Measurements from ENCODE around the gene FRMD3. TPM values are rescaled to one million over a fixed set of nuclear protein-coding genes. Genes with fewer than 3 reads are reported as not detected.
A peak's percentile ranks its signal among the peaks of the same experiment; 100 is the strongest.

Gene FRMD3
- total RNA-seq, 4 donors from 2014 or later = 1.8 to 13.3 (median 3.3) TPM

GRCh38 chr9:83472221-83472665, 66.0 kb downstream of the FRMD3 start:
- no peaks in the 10 kb centered on the region for H3K9me3 ChIP-seq
- peak overlapping the region in 1 of 2 donors; percentile 23 for H3K27ac ChIP-seq
- no peak overlapping the region for H3K4me3 ChIP-seq
- TF ChIP-seq POLR2A (IDR thresholded peaks at IDR 0.05) = no peak
- intact Hi-C loops (cut with DNase I; ENCODE audit: low total_unique reads) = no loop called here
- peak in 1 of 2 donors; percentile 20 for DNase-seq
- no peaks in the 10 kb centered on the region for H3K27me3 ChIP-seq
- no peaks in the 10 kb centered on the region for H3K4me1 ChIP-seq
- H3K36me3 ChIP-seq = no peaks in the 10 kb centered on the region

- DNase-seq = no peak
- H3K4me3 ChIP-seq = no peak overlapping the region
- TF ChIP-seq CTCF (IDR thresholded peaks at IDR 0.05) (no peak), POLR2A (IDR thresholded peaks at IDR 0.05) (no peak)
- H3K36me3 ChIP-seq = no peaks in the 10 kb centered on the region
- intact Hi-C loops (cut with DNase I; ENCODE audit: low total_unique reads) = no loop called here
- H3K27ac ChIP-seq = peak overlapping the region in 1 of 2 donors; percentile 23
- no peaks in the 10 kb centered on the region for H3K4me1 ChIP-seq
- no peaks in the 10 kb centered on the region for H3K9me3 ChIP-seq
- no peaks in the 10 kb centered on the region for H3K27me3 ChIP-seq
Observed at GRCh38 chr9:83471241-83471640, 67.0 kb downstream of the FRMD3 start.

GRCh38 chr9:83469722-83470121, 68.5 kb downstream of the FRMD3 start:
- DNase-seq = no peak
- H3K4me1 ChIP-seq = no peaks in the 10 kb centered on the region

GRCh38 chr9:83468821-83469220, 69.4 kb downstream of the FRMD3 start:
- DNase-seq = no peak
- intact Hi-C loops (cut with DNase I; ENCODE audit: low total_unique reads) = no loop called here
- no peak for TF ChIP-seq POLR2A (IDR thresholded peaks at IDR 0.05)
- no peak for TF ChIP-seq CTCF (IDR thresholded peaks at IDR 0.05)
- Histone ChIP-seq H3K4me1 (no peaks in the 10 kb centered on the region), H3K27me3 (no peaks in the 10 kb centered on the region), H3K36me3 (no peaks in the 10 kb centered on the region), H3K4me3 (no peak overlapping the region), H3K9me3 (no peaks in the 10 kb centered on the region), H3K27ac (no peak overlapping the region)

More at GRCh38 chr9:83469722-83470121, 68.5 kb downstream of the FRMD3 start:
- intact Hi-C loops (cut with DNase I; ENCODE audit: low total_unique reads) = no loop called here
- H3K27ac ChIP-seq = peak overlapping the region in 1 of 2 donors; percentile 23
- no peaks in the 10 kb centered on the region for H3K27me3 ChIP-seq
- no peaks in the 10 kb centered on the region for H3K36me3 ChIP-seq
- no peaks in the 10 kb centered on the region for H3K9me3 ChIP-seq
- no peak overlapping the region for H3K4me3 ChIP-seq
- TF ChIP-seq CTCF (IDR thresholded peaks at IDR 0.05) (no peak), POLR2A (IDR thresholded peaks at IDR 0.05) (no peak)

GRCh38 chr9:83466877-83467276, 71.3 kb downstream of the FRMD3 start:
- no peaks in the 10 kb centered on the region for H3K4me1 ChIP-seq
- H3K9me3 ChIP-seq = no peaks in the 10 kb centered on the region
- H3K36me3 ChIP-seq = no peaks in the 10 kb centered on the region
- no peak for TF ChIP-seq CTCF (IDR thresholded peaks at IDR 0.05)
- TF ChIP-seq POLR2A (IDR thresholded peaks at IDR 0.05) = no peak
- intact Hi-C loops (cut with DNase I; ENCODE audit: low total_unique reads) = no loop called here
- H3K4me3 ChIP-seq = no peak overlapping the region
- H3K27me3 ChIP-seq = no peaks in the 10 kb centered on the region
- DNase-seq = no peak
- no peak overlapping the region for H3K27ac ChIP-seq

- intact Hi-C loops (cut with DNase I; ENCODE audit: low total_unique reads) = no loop called here
Observed at GRCh38 chr9:83466351-83466750, 71.8 kb downstream of the FRMD3 start.

More at GRCh38 chr9:83466351-83466750, 71.8 kb downstream of the FRMD3 start:
- Histone ChIP-seq H3K36me3 (no peaks in the 10 kb centered on the region), H3K9me3 (no peaks in the 10 kb centered on the region), H3K27me3 (no peaks in the 10 kb centered on the region), H3K4me3 (no peak overlapping the region), H3K27ac (no peak overlapping the region), H3K4me1 (no peaks in the 10 kb centered on the region)
- TF ChIP-seq POLR2A (IDR thresholded peaks at IDR 0.05) (no peak), CTCF (IDR thresholded peaks at IDR 0.05) (no peak)
- DNase-seq = no peak
